GM12865 (cell line): ENCODE results near the gene REEP6.
"Not testable (repeated sequence)": the region's sequence is repeated elsewhere in the genome, so short reads cannot be mapped to it uniquely, and the experiment has no call there.

Experiments
- DNase-seq: peaks from one replicate; pipeline ENCODE4 v3.0.0; 2010; ENCODE audit warnings: low read depth
- H3K4me3 ChIP-seq: 2 replicates; pipeline ENCODE4 v1.5.1; 2011; ENCODE audit warnings: mild to moderate bottlenecking, low read depth, low read length, control low read depth
- CTCF ChIP-seq: IDR thresholded peaks from 2 replicates; pipeline ENCODE4 v1.5.1; 2011; ENCODE audit warnings: low read length, control low read depth, low read depth, inconsistent platforms; ENCODE audit not compliant: insufficient read depth; ENCODE audit errors: missing control alignments

Gene REEP6

GRCh38 chr19:1529430-1529816, 38.4 kb downstream of the REEP6 start:
- no peak for DNase-seq
- no peak for TF ChIP-seq CTCF
- no peak overlapping the region for H3K4me3 ChIP-seq

GRCh38 chr19:1530856-1531255, 39.9 kb downstream of the REEP6 start:
- H3K4me3 ChIP-seq, DNase-seq: not testable (repeated sequence)

GRCh38 chr19:1531587-1531986, 40.6 kb downstream of the REEP6 start:
- no peak for TF ChIP-seq CTCF
- DNase-seq, result no peak
- no peak overlapping the region for H3K4me3 ChIP-seq

- no peak overlapping the region for H3K4me3 ChIP-seq
- no peak for DNase-seq
- TF ChIP-seq CTCF, result no peak
Observed at GRCh38 chr19:1532003-1532402, 41.0 kb downstream of the REEP6 start.

- TF ChIP-seq CTCF, result no peak
- DNase-seq, result no peak
- no peak overlapping the region for H3K4me3 ChIP-seq
Observed at GRCh38 chr19:1533510-1534150, 42.6 kb downstream of the REEP6 start.

GRCh38 chr19:1534972-1535371, 44.0 kb downstream of the REEP6 start:
- no peak for DNase-seq
- no peak overlapping the region for H3K4me3 ChIP-seq
- TF ChIP-seq CTCF, result no peak

GRCh38 chr19:1535699-1536098, 44.7 kb downstream of the REEP6 start:
- H3K4me3 ChIP-seq, DNase-seq: not testable (repeated sequence)

GRCh38 chr19:1538978-1539377, 48.0 kb downstream of the REEP6 start:
- DNase-seq, result no peak
- TF ChIP-seq CTCF, result no peak
- no peak overlapping the region for H3K4me3 ChIP-seq

GRCh38 chr19:1539749-1540148, 48.8 kb downstream of the REEP6 start:
- not testable (repeated sequence) for H3K4me3 ChIP-seq, DNase-seq
